B cell (primary cell): Measurements from ENCODE around the gene BIVM. TPM values are rescaled to one million over a fixed set of nuclear protein-coding genes. Genes with fewer than 3 reads are reported as not detected.

Source experiments
- ATAC-seq: fragments of 200-7000 bp; cut with Tn5 transposase; one replicate; pipeline ENCODE4 v1.10.0; 2021; ENCODE audit warnings: low read depth, mild to moderate bottlenecking, moderate number of reproducible peaks, moderate library complexity
- CTCF ChIA-PET: fragments of 350-600 bp; sonication (Branson Sonifier 250); formaldehyde crosslinking; loops from one replicate; lab custom pipeline; 2021; ENCODE audit warnings: antibody characterized with exemption, inconsistent platforms; lab: Charles Lee
- POLR2A ChIA-PET: fragments of 350-600 bp; sonication (Branson Sonifier 250); formaldehyde crosslinking; loops from one replicate; lab custom pipeline; 2021; ENCODE audit warnings: antibody characterized with exemption; lab: Charles Lee
- DNase-seq: peaks from one replicate; pipeline ENCODE4 v3.0.0; 2013
- H2AFZ ChIP-seq: 2 replicates; pipeline ENCODE4 v1.6.1; 2012; ENCODE audit warnings: mild to moderate bottlenecking, low read depth, low read length; ENCODE audit not compliant: insufficient read depth, poor library complexity, severe bottlenecking
- H3K27ac ChIP-seq, 2 donors: 1 replicate in 1 of 2; 2 replicates in 1 of 2; pipeline ENCODE4 v1.5.1; 2012 to 2013; ENCODE audit warnings: low read length in 2 of 2, mild to moderate bottlenecking in 2 of 2, moderate library complexity in 1 of 2
- H3K27me3 ChIP-seq, 4 experiments: fragments of 200-600 bp in 1 of 4; sonication (generic) in 1 of 4; replicated peaks in 1 of 4; 1 replicate in 2 of 4; 2 replicates in 2 of 4; pipeline versions ENCODE4 v1.6.1 to v1.7.0; 2013 to 2016; ENCODE audit warnings: low read length in 3 of 4, mild to moderate bottlenecking in 2 of 4, mixed read lengths in 1 of 4, moderate library complexity in 1 of 4; ENCODE audit not compliant: insufficient read depth in 4 of 4, control insufficient read depth in 3 of 4; ENCODE audit errors: control extremely low read depth in 1 of 4
- H3K36me3 ChIP-seq, 2 experiments: replicated peaks in 1 of 2; 1 replicate in 1 of 2; 2 replicates in 1 of 2; pipeline versions ENCODE4 v1.6.1 to v1.7.1; 2013; ENCODE audit warnings: low read length in 1 of 2; ENCODE audit not compliant: insufficient read depth in 2 of 2, control insufficient read depth in 1 of 2; ENCODE audit errors: control extremely low read depth in 1 of 2, extremely low read depth in 1 of 2
- H3K4me1 ChIP-seq, 2 donors: fragments of 200-600 bp in 1 of 2; sonication (generic) in 1 of 2; 1 replicate in 1 of 2; 2 replicates in 1 of 2; pipeline versions ENCODE4 v1.5.1 to v1.6.1; 2013 to 2017; ENCODE audit warnings: low read length in 2 of 2; ENCODE audit not compliant: control insufficient read depth in 2 of 2, insufficient read depth in 2 of 2
- H3K4me2 ChIP-seq: replicated peaks from 2 replicates; pipeline ENCODE3; 2012; ENCODE audit warnings: mild to moderate bottlenecking, low read depth, low read length; ENCODE audit not compliant: poor library complexity, severe bottlenecking
- H3K4me3 ChIP-seq, 5 experiments: fragments of 200-600 bp in 1 of 5; sonication (generic) in 1 of 5; 1 replicate in 3 of 5; 2 replicates in 2 of 5; pipeline versions ENCODE4 v1.5.1 to v1.7.0; 2011 to 2016; ENCODE audit warnings: low read length in 4 of 5, mild to moderate bottlenecking in 4 of 5, low read depth in 2 of 5, control low read depth in 1 of 5, moderate library complexity in 1 of 5; ENCODE audit not compliant: insufficient read depth in 1 of 5; ENCODE audit errors: control extremely low read depth in 1 of 5, extremely low read depth in 1 of 5
- H3K79me2 ChIP-seq: fragments of 200-600 bp; sonication (generic); one replicate; pipeline ENCODE4 v1.6.0; 2016; ENCODE audit warnings: low read length; ENCODE audit not compliant: control insufficient read depth, insufficient read depth
- H3K9ac ChIP-seq: fragments of 200-600 bp; sonication (generic); 2 replicates; pipeline ENCODE4 v1.6.1; 2017; ENCODE audit warnings: mild to moderate bottlenecking, low read length, moderate library complexity
- H3K9me3 ChIP-seq, 3 donors: one replicate each; pipeline versions ENCODE4 v1.6.1 to v1.7.1; 2013; ENCODE audit warnings: low read length in 2 of 3; ENCODE audit not compliant: control insufficient read depth in 2 of 3, insufficient read depth in 1 of 3; ENCODE audit errors: control extremely low read depth in 1 of 3
- H4K20me1 ChIP-seq: 2 replicates; pipeline ENCODE4 v1.6.0; 2012; ENCODE audit warnings: mild to moderate bottlenecking, low read length; ENCODE audit not compliant: insufficient read depth, control insufficient read depth, poor library complexity, severe bottlenecking
- H3K27ac Mint-ChIP-seq: one replicate; pipeline ENCODE4 v1.8.0; 2021; ENCODE audit warnings: mixed read lengths
- H3K27me3 Mint-ChIP-seq: one replicate; pipeline ENCODE4 v1.8.0; 2021; ENCODE audit warnings: mixed read lengths
- H3K4me1 Mint-ChIP-seq: one replicate; pipeline ENCODE4 v1.8.0; 2021; ENCODE audit warnings: mixed read lengths
- H3K4me3 Mint-ChIP-seq: one replicate; pipeline ENCODE4 v1.8.0; 2021; ENCODE audit warnings: mixed read lengths
- H3K9me3 Mint-ChIP-seq: one replicate; pipeline ENCODE4 v1.8.0; 2022; ENCODE audit warnings: mixed read lengths; ENCODE audit not compliant: insufficient read depth
- EZH2 ChIP-seq: IDR thresholded peaks from 2 replicates; pipeline ENCODE4 v1.6.1; 2012; ENCODE audit warnings: borderline replicate concordance, low read depth, mild to moderate bottlenecking, moderate library complexity, low read length; ENCODE audit not compliant: insufficient read depth, poor library complexity, severe bottlenecking
- WGBS: methylation state at CpG from one replicate; pipeline ENCODE4 v1.1.5; 2013; ENCODE audit warnings: missing lambda C conversion rate; ENCODE audit not compliant: insufficient coverage; 5-methylcytosine and 5-hydroxymethylcytosine counted together
- intact Hi-C: fragments of 100-400 bp; cut with micrococcal nuclease; formaldehyde crosslinking; loops from one replicate; pipeline ENCODE4 v1.10.0; 2022
- polyA plus RNA-seq: library from polyadenylated mRNA; depleted of rRNA; stranded (reverse); fragments of >200 nt; gene quantifications from 2 replicates; pipeline ENCODE4 v1.2.3, GENCODE V29; 2012
- total RNA-seq, 2 donors: library from RNA; stranded (reverse); fragments of 120-200 nt in 1 of 2; gene quantifications; 1 replicate in 1 of 2; 2 replicates in 1 of 2; pipeline versions ENCODE4 v1.2.3 to v1.2.4, GENCODE V29; 2013 to 2022
- TF ChIP-seq, protein P1 (sequence below): fragments of 200-600 bp; IDR thresholded peaks from one replicate; pipeline ENCODE4 v1.8.0; 2022; ENCODE audit warnings: antibody characterized with exemption, mild to moderate bottlenecking

Gene BIVM
- total and polyA plus RNA-seq, 2 donors (not counting 1 experiment from before 2014, with no cell fraction given): 1.0 to 3.6 TPM

DNA sequence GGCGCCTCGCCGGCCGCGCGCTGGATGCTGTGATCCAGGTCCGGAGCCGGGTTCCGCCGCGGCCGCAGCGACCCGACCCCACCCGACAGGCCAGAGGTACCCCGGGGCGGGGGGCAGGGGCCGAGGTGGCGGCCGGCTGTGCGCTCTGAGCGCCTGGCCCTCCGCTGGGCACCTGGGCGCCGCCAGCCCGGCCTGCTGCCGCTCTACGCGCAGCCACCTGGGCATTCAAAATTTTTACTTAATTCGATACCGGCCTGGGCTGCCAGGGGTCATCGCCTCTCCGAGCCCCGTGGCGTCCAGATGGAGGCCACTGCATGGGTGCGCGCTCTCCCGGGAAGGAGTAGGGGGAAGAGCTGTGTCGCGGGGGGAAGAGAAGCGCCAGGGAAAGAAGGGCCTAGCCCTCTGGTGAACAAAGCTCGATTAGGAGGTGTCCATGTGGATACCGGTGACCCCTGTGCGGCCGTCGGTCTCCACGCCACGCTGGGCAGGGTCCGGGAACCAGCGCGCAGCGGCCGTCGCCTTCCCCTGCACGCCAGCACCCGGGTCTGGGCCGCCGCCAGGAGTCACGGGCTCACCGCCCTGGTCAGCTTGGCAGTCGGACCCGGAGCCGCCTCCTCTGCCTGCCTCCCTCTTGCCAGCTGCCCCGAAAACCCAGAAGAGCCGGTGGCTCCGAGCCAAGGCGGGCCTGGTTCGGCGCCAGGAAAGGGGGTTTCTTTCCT lies 666 bp downstream of the BIVM start:
- DNase-seq: no peak
- Mint-ChIP-seq H3K4me1 (peaks cover 28% of the 10 kb centered on the region), H3K27ac (peak overlapping the region; percentile 32), H3K27me3 (peaks cover 8% of the 10 kb centered on the region), H3K9me3 (no peaks in the 10 kb centered on the region), H3K4me3 (peak overlapping the region; percentile 84)
- ChIA-PET CTCF (interaction anchor here (0.6 to 2.9 kb wide), 14 partner anchors 9 to 220 kb away, joined by 3 to 15 read pairs (median 6); partner anchors contain the start of genes ERCC5, TEX30 and TPP2), POLR2A (interaction anchor here (1.1 to 2.5 kb wide), 4 partner anchors 26 to 207 kb away, joined by 3 to 16 read pairs (median 7); partner anchors contain the start of genes ERCC5, TEX30 and TPP2)
- Histone ChIP-seq H4K20me1 (no peaks in the 10 kb centered on the region), H3K9ac (peak overlapping the region; percentile 78), H3K9me3 (peaks cover 0 to 3% (median 0%) of the 10 kb centered on the region in 3 donors), H3K4me3 (peak overlapping the region; percentile 52 to 68 (median 53)), H3K27ac (no peak overlapping the region), H3K36me3 (no peaks in the 10 kb centered on the region), H3K79me2 (no peaks in the 10 kb centered on the region), H3K4me2 (peak overlapping the region; percentile 96), H3K4me1 (peaks cover 24% of the 10 kb centered on the region in 2 donors), H2AFZ (peak overlapping the region; percentile 93), H3K27me3 (peaks cover 0 to 18% (median 11%) of the 10 kb centered on the region in 4 experiments)
- no peak for ATAC-seq
- WGBS: 1% methylated on average over 63 of the region's 69 CpGs
- intact Hi-C loops: loop anchor here (1.0 kb wide), 4 partner anchors 26 to 219 kb away; partner anchors contain the start of genes TEX30 and TPP2
- TF ChIP-seq, protein P1, sequence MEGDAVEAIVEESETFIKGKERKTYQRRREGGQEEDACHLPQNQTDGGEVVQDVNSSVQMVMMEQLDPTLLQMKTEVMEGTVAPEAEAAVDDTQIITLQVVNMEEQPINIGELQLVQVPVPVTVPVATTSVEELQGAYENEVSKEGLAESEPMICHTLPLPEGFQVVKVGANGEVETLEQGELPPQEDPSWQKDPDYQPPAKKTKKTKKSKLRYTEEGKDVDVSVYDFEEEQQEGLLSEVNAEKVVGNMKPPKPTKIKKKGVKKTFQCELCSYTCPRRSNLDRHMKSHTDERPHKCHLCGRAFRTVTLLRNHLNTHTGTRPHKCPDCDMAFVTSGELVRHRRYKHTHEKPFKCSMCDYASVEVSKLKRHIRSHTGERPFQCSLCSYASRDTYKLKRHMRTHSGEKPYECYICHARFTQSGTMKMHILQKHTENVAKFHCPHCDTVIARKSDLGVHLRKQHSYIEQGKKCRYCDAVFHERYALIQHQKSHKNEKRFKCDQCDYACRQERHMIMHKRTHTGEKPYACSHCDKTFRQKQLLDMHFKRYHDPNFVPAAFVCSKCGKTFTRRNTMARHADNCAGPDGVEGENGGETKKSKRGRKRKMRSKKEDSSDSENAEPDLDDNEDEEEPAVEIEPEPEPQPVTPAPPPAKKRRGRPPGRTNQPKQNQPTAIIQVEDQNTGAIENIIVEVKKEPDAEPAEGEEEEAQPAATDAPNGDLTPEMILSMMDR: no peak
- TF ChIP-seq EZH2: no peak
